B cell (primary cell): ENCODE data around the gene SYCP3.

Source experiments
- CTCF ChIP-seq: fragments of 200-600 bp; IDR thresholded peaks from one replicate; pipeline ENCODE4 v1.8.0; 2022; ENCODE audit warnings: antibody characterized with exemption, mild to moderate bottlenecking
- EZH2 ChIP-seq: IDR thresholded peaks from 2 replicates; pipeline ENCODE4 v1.6.1; 2012; ENCODE audit warnings: borderline replicate concordance, low read depth, mild to moderate bottlenecking, moderate library complexity, low read length; ENCODE audit not compliant: insufficient read depth, poor library complexity, severe bottlenecking

GRCh38 chr12:101695706-101696105 is 43.6 kb downstream of the SYCP3 start:
- TF ChIP-seq CTCF = no peak
- no peak for TF ChIP-seq EZH2
